OCI-LY1 (cell line): Measurements from ENCODE around the gene APOBEC2.
A peak's percentile ranks its signal among the peaks of the same experiment; 100 is the strongest.

ENCODE experiments used
- H2AFZ ChIP-seq: fragments of 200-600 bp; sonication (generic), shearing (Covaris generic); 2 replicates; pipeline ENCODE4 v1.6.0; 2014; ENCODE audit warnings: antibody characterized with exemption, mild to moderate bottlenecking, low read length
- H3F3A ChIP-seq: fragments of 200-600 bp; sonication (generic), shearing (Covaris generic); 2 replicates; pipeline ENCODE4 v1.6.0; 2014; ENCODE audit warnings: mild to moderate bottlenecking, antibody characterized with exemption, low read length, moderate library complexity; ENCODE audit not compliant: insufficient read depth
- H3K27ac ChIP-seq: fragments of 200-600 bp; sonication (generic); 2 replicates; pipeline ENCODE4 v1.5.1; 2014; ENCODE audit warnings: low read length, mixed run types, mild to moderate bottlenecking, low read depth; ENCODE audit not compliant: poor library complexity, severe bottlenecking
- H3K27me3 ChIP-seq: fragments of 200-600 bp; sonication (generic); 2 replicates; pipeline ENCODE4 v1.6.0; 2014; ENCODE audit warnings: antibody characterized with exemption, mild to moderate bottlenecking, low read length, moderate library complexity; ENCODE audit not compliant: insufficient read depth
- H3K36me3 ChIP-seq: fragments of 200-600 bp; sonication (generic); 2 replicates; pipeline ENCODE4 v1.6.1; 2014; ENCODE audit warnings: mild to moderate bottlenecking, antibody characterized with exemption, low read length, moderate library complexity, mixed read lengths; ENCODE audit not compliant: insufficient read depth
- H3K4me1 ChIP-seq: fragments of 200-600 bp; sonication (generic); 2 replicates; pipeline ENCODE4 v1.5.1; 2014; ENCODE audit warnings: mild to moderate bottlenecking, low read length, moderate library complexity; ENCODE audit not compliant: insufficient read depth, severe bottlenecking
- H3K4me2 ChIP-seq: fragments of 200-600 bp; sonication (generic), shearing (Covaris generic); 2 replicates; pipeline ENCODE4 v1.6.1; 2014; ENCODE audit warnings: low read length
- H3K4me3 ChIP-seq: fragments of 200-600 bp; sonication (generic); 2 replicates; pipeline ENCODE4 v1.5.1; 2014; ENCODE audit warnings: low read length, low read depth, mild to moderate bottlenecking, mixed read lengths; ENCODE audit not compliant: poor library complexity, severe bottlenecking
- H3K79me2 ChIP-seq: fragments of 200-600 bp; shearing (Covaris generic); 2 replicates; pipeline ENCODE4 v1.6.1; 2016; ENCODE audit warnings: mixed run types, low read length, mixed read lengths; ENCODE audit not compliant: insufficient read depth
- H3K9ac ChIP-seq: fragments of 200-600 bp; sonication (generic), shearing (Covaris generic); 2 replicates; pipeline ENCODE4 v1.6.1; 2014; ENCODE audit warnings: mild to moderate bottlenecking, low read length, mixed read lengths
- H3K9me2 ChIP-seq: fragments of 200-600 bp; sonication (generic), shearing (Covaris generic); 2 replicates; pipeline ENCODE4 v1.6.1; 2014; ENCODE audit warnings: low read depth, mild to moderate bottlenecking, low read length, mixed read lengths
- H3K9me3 ChIP-seq: fragments of 200-600 bp; shearing (Covaris generic); 2 replicates; pipeline ENCODE4 v1.6.1; 2014; ENCODE audit warnings: low read length, mixed read lengths
- H4K20me1 ChIP-seq: fragments of 200-600 bp; sonication (generic), shearing (Covaris generic); 2 replicates; pipeline ENCODE4 v1.6.0; 2016; ENCODE audit warnings: mild to moderate bottlenecking, low read length; ENCODE audit not compliant: insufficient read depth
- EZH2 ChIP-seq: fragments of 200-600 bp; sonication (generic), shearing (Covaris generic); IDR thresholded peaks from 2 replicates; pipeline ENCODE4 v1.8.0; 2017; ENCODE audit warnings: borderline replicate concordance, mixed run types, mild to moderate bottlenecking, antibody characterized with exemption, low read length, moderate library complexity, mixed read lengths
- TF ChIP-seq, protein P1 (sequence below): fragments of 200-600 bp; sonication (generic), shearing (Covaris generic); IDR thresholded peaks from 2 replicates; pipeline ENCODE4 v1.5.1; 2017; ENCODE audit warnings: mild to moderate bottlenecking, antibody characterized with exemption, low read length, moderate library complexity, mixed read lengths

The APOBEC2 gene

GRCh38 chr6:41073968-41074691, 21.1 kb downstream of the APOBEC2 start:
- no peak overlapping the region for H2AFZ ChIP-seq
- H3K9ac ChIP-seq = peak overlapping the region; percentile 97
- H3K27me3 ChIP-seq = no peaks in the 10 kb centered on the region
- peak overlapping the region; percentile 90 for H3K4me2 ChIP-seq
- peaks cover 17% of the 10 kb centered on the region; the same call in 1 of the 2 replicates for H3K36me3 ChIP-seq
- 0 out of 2 replicates have a peak, but pooled peaks cover 2% of the 10 kb centered on the region for H4K20me1 ChIP-seq
- no peaks in the 10 kb centered on the region for H3K9me3 ChIP-seq
- no peaks in the 10 kb centered on the region for H3F3A ChIP-seq
- no peak for TF ChIP-seq EZH2
- TF ChIP-seq, protein P1, sequence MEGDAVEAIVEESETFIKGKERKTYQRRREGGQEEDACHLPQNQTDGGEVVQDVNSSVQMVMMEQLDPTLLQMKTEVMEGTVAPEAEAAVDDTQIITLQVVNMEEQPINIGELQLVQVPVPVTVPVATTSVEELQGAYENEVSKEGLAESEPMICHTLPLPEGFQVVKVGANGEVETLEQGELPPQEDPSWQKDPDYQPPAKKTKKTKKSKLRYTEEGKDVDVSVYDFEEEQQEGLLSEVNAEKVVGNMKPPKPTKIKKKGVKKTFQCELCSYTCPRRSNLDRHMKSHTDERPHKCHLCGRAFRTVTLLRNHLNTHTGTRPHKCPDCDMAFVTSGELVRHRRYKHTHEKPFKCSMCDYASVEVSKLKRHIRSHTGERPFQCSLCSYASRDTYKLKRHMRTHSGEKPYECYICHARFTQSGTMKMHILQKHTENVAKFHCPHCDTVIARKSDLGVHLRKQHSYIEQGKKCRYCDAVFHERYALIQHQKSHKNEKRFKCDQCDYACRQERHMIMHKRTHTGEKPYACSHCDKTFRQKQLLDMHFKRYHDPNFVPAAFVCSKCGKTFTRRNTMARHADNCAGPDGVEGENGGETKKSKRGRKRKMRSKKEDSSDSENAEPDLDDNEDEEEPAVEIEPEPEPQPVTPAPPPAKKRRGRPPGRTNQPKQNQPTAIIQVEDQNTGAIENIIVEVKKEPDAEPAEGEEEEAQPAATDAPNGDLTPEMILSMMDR = no peak
- H3K79me2 ChIP-seq = peaks cover 59% of the 10 kb centered on the region
- H3K4me3 ChIP-seq = peak overlapping the region; percentile 97
- peak overlapping the region; percentile 91 for H3K27ac ChIP-seq
- H3K4me1 ChIP-seq = peaks cover 63% of the 10 kb centered on the region
- H3K9me2 ChIP-seq = no peaks in the 10 kb centered on the region

DNA sequence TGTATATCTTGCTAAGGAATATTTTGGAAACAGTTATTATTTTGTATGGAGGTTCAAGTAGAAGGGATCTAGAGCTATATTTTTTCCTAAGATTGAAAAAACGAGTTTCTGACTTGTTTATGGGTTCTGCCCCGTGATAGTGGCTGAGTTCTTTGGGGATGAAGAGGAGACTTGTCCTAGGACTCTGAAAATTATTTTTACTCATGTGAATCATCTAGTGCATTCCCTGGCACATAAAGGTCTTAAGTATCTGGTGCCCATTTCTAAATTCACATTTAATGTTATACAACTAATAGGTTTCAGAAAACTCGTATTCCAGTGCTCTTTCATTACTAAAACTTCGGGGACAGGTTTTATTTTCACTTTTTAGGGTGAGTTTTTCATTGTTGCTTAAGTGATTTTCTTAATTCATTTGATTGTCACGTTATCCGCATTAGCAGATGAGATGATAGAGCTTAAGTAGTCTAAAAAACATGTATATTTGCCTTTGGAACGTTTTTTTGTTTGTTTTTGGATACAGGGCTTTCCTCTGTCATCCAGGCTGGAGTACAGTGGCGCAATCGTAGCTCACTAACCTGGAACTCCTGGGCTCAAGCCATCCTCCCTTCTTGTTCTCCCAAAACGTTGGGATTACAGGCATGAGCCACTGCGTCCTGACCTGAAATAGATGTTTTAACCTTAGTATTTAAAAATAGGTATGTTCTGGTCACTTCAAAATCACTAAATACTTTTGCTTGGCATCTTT, 21.9 kb downstream of the APOBEC2 start:
- peak overlapping the region; percentile 97; the same call in 1 of the 2 replicates for H3K9ac ChIP-seq
- peak overlapping the region; percentile 90 for H3K4me2 ChIP-seq
- H3K27me3 ChIP-seq = no peaks in the 10 kb centered on the region
- H3F3A ChIP-seq = no peaks in the 10 kb centered on the region
- H3K9me3 ChIP-seq = no peaks in the 10 kb centered on the region
- TF ChIP-seq, protein P1 = no peak
- no peak for TF ChIP-seq EZH2
- H3K79me2 ChIP-seq = peaks cover 67% of the 10 kb centered on the region
- peaks cover 24% of the 10 kb centered on the region for H3K36me3 ChIP-seq
- H3K27ac ChIP-seq = peak overlapping the region; percentile 91
- H3K9me2 ChIP-seq = no peaks in the 10 kb centered on the region
- H4K20me1 ChIP-seq = 0 out of 2 replicates have a peak, but pooled peaks cover 2% of the 10 kb centered on the region
- peaks cover 70% of the 10 kb centered on the region for H3K4me1 ChIP-seq
- peak overlapping the region; percentile 97 for H3K4me3 ChIP-seq
- no peak overlapping the region for H2AFZ ChIP-seq

DNA sequence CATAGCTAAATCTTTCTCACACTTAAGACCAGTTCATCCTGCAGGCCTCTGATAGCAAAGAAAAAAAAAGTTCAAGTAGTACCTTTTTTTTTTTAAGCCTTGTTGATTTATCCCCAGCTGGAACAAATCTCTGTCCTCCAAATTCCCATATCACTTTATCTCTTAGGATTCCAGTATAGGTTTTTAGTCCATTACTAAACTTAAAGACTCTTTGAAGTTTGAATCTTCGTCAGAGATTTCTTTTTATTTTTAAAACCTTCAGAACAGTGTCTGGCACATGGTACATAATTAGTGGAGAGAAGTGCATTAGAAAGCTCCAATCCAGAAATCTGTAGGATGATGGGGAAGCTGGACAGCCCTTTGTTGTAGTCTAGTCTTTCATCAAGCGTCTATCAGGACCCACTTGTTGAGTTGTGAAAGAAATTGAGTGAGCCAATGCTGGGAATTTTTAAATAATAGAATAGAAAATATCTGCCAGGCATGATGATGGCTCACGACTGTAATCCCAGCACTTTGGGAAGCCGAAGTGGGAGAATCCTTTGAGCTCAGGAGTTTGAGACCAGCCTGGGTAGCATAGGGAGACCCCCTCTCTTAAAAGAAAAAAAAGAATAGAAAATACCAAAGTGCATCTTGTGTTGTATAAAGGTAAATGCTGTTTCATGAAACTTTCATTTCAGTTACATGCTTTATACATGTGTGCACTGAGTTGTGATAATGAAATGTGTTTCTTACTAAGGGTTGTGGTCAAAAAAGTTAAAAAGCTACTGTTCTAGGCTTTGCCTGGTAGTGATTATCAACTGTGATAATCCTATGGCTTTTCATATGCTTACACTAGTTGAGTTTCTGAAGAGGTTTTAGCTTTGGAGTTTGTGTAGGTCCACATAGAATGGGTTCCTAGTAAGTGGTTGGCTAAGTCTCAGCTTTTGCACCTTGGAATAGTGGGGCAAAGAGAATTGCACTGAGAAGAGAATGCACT, 22.9 kb downstream of the APOBEC2 start:
- H3K9me3 ChIP-seq = no peaks in the 10 kb centered on the region
- no peak overlapping the region for H2AFZ ChIP-seq
- no peaks in the 10 kb centered on the region for H3K9me2 ChIP-seq
- H3K27me3 ChIP-seq = no peaks in the 10 kb centered on the region
- H3K36me3 ChIP-seq = peaks cover 29% of the 10 kb centered on the region
- H3F3A ChIP-seq = no peaks in the 10 kb centered on the region
- H3K9ac ChIP-seq = no peak overlapping the region; the same call in 1 of the 2 replicates
- H3K79me2 ChIP-seq = peaks cover 71% of the 10 kb centered on the region
- H4K20me1 ChIP-seq = 0 out of 2 replicates have a peak, but pooled peaks cover 2% of the 10 kb centered on the region
- peak overlapping the region; percentile 90; the same call in 1 of the 2 replicates for H3K4me2 ChIP-seq
- H3K4me1 ChIP-seq = peaks cover 71% of the 10 kb centered on the region
- H3K4me3 ChIP-seq = peak overlapping the region; percentile 97
- TF ChIP-seq EZH2 = no peak
- TF ChIP-seq, protein P1 = no peak
- peak overlapping the region; percentile 91 for H3K27ac ChIP-seq
